Measurements from ENCODE around the gene LRRC28.

Gene LRRC28

GRCh38 chr15:99421758-99422157, 170.5 kb downstream of the LRRC28 start:
- Mint-ChIP-seq H3K4me3 (no peak overlapping the region), H3K27ac (no peak overlapping the region), H3K4me1 (peaks cover 50% of the 10 kb centered on the region)

GRCh38 chr15:99423186-99424130, 172.2 kb downstream of the LRRC28 start:
- Mint-ChIP-seq H3K27ac (peak overlapping the region; percentile 17), H3K9me3 (peaks cover 2% of the 10 kb centered on the region), H3K4me3 (no peak overlapping the region), H3K27me3 (no peaks in the 10 kb centered on the region), H3K36me3 (no peaks in the 10 kb centered on the region), H3K4me1 (peaks cover 52% of the 10 kb centered on the region)
- ATAC-seq = no peak

More at GRCh38 chr15:99421758-99422157, 170.5 kb downstream of the LRRC28 start:
- no peak for ATAC-seq
- no peaks in the 10 kb centered on the region for H3K36me3 Mint-ChIP-seq
- no peaks in the 10 kb centered on the region for H3K27me3 Mint-ChIP-seq
- peaks cover 2% of the 10 kb centered on the region for H3K9me3 Mint-ChIP-seq

- no peaks in the 10 kb centered on the region for H3K27me3 Mint-ChIP-seq
- peak overlapping the region; percentile 83 for H3K27ac Mint-ChIP-seq
- no peaks in the 10 kb centered on the region for H3K9me3 Mint-ChIP-seq
- ATAC-seq = no peak
- peaks cover 52% of the 10 kb centered on the region for H3K4me1 Mint-ChIP-seq
- H3K4me3 Mint-ChIP-seq = no peak overlapping the region
- H3K36me3 Mint-ChIP-seq = no peaks in the 10 kb centered on the region
These were observed 172.9 kb downstream of the LRRC28 start for GRCh38 chr15:99424131-99424571.

GRCh38 chr15:99424978-99425656, 173.8 kb downstream of the LRRC28 start:
- peaks cover 55% of the 10 kb centered on the region for H3K4me1 Mint-ChIP-seq
- no peaks in the 10 kb centered on the region for H3K36me3 Mint-ChIP-seq
- peak; percentile 81 for ATAC-seq
- H3K4me3 Mint-ChIP-seq = no peak overlapping the region
- H3K9me3 Mint-ChIP-seq = no peaks in the 10 kb centered on the region
- H3K27ac Mint-ChIP-seq = peak overlapping the region; percentile 83
- H3K27me3 Mint-ChIP-seq = no peaks in the 10 kb centered on the region

- Mint-ChIP-seq H3K4me3 (no peak overlapping the region), H3K9me3 (no peaks in the 10 kb centered on the region), H3K27ac (peak overlapping the region; percentile 83), H3K4me1 (peaks cover 56% of the 10 kb centered on the region), H3K36me3 (no peaks in the 10 kb centered on the region), H3K27me3 (no peaks in the 10 kb centered on the region)
- ATAC-seq = no peak
These were observed 174.5 kb downstream of the LRRC28 start for GRCh38 chr15:99425657-99426301.

GRCh38 chr15:99426431-99427105, 175.3 kb downstream of the LRRC28 start:
- Mint-ChIP-seq H3K27me3 (no peaks in the 10 kb centered on the region), H3K27ac (peak overlapping the region; percentile 83), H3K36me3 (no peaks in the 10 kb centered on the region), H3K4me3 (no peak overlapping the region), H3K4me1 (peaks cover 55% of the 10 kb centered on the region), H3K9me3 (no peaks in the 10 kb centered on the region)
- ATAC-seq = no peak

GRCh38 chr15:99427210-99427609, 175.9 kb downstream of the LRRC28 start:
- no peaks in the 10 kb centered on the region for H3K27me3 Mint-ChIP-seq

GRCh38 chr15:99427668-99428361, 176.5 kb downstream of the LRRC28 start:
- H3K27ac Mint-ChIP-seq = no peak overlapping the region
- no peaks in the 10 kb centered on the region for H3K9me3 Mint-ChIP-seq
- no peak for ATAC-seq
- no peaks in the 10 kb centered on the region for H3K36me3 Mint-ChIP-seq
- H3K4me3 Mint-ChIP-seq = no peak overlapping the region
- H3K4me1 Mint-ChIP-seq = peaks cover 61% of the 10 kb centered on the region
- H3K27me3 Mint-ChIP-seq = no peaks in the 10 kb centered on the region

More at GRCh38 chr15:99427210-99427609, 175.9 kb downstream of the LRRC28 start:
- no peak for ATAC-seq
- Mint-ChIP-seq H3K4me3 (no peak overlapping the region), H3K4me1 (peaks cover 60% of the 10 kb centered on the region), H3K9me3 (no peaks in the 10 kb centered on the region), H3K27ac (no peak overlapping the region), H3K36me3 (no peaks in the 10 kb centered on the region)

GRCh38 chr15:99429681-99430081, 178.4 kb downstream of the LRRC28 start:
- no peak for ATAC-seq
- no peaks in the 10 kb centered on the region for H3K9me3 Mint-ChIP-seq
- no peaks in the 10 kb centered on the region for H3K36me3 Mint-ChIP-seq
- no peak overlapping the region for H3K27ac Mint-ChIP-seq
- H3K4me3 Mint-ChIP-seq = no peak overlapping the region
- H3K4me1 Mint-ChIP-seq = peaks cover 66% of the 10 kb centered on the region
- no peaks in the 10 kb centered on the region for H3K27me3 Mint-ChIP-seq

GRCh38 chr15:99430881-99431401, 179.7 kb downstream of the LRRC28 start:
- no peaks in the 10 kb centered on the region for H3K9me3 Mint-ChIP-seq
- peaks cover 67% of the 10 kb centered on the region for H3K4me1 Mint-ChIP-seq
- no peak overlapping the region for H3K4me3 Mint-ChIP-seq
- peak overlapping the region; percentile 91 for H3K27ac Mint-ChIP-seq
- ATAC-seq = no peak
- H3K36me3 Mint-ChIP-seq = no peaks in the 10 kb centered on the region
- no peaks in the 10 kb centered on the region for H3K27me3 Mint-ChIP-seq

- Mint-ChIP-seq H3K27ac (peak overlapping the region; percentile 91), H3K9me3 (no peaks in the 10 kb centered on the region), H3K4me3 (no peak overlapping the region), H3K4me1 (peaks cover 67% of the 10 kb centered on the region), H3K36me3 (no peaks in the 10 kb centered on the region), H3K27me3 (no peaks in the 10 kb centered on the region)
- ATAC-seq = no peak
These were observed 180.4 kb downstream of the LRRC28 start for GRCh38 chr15:99431661-99432091.

GRCh38 chr15:99432271-99433025, 181.2 kb downstream of the LRRC28 start:
- Mint-ChIP-seq H3K4me3 (no peak overlapping the region), H3K27ac (peak overlapping the region; percentile 91), H3K36me3 (no peaks in the 10 kb centered on the region), H3K27me3 (no peaks in the 10 kb centered on the region), H3K4me1 (peaks cover 65% of the 10 kb centered on the region), H3K9me3 (no peaks in the 10 kb centered on the region)
- ATAC-seq = no peak

- Mint-ChIP-seq H3K4me3 (no peak overlapping the region), H3K36me3 (no peaks in the 10 kb centered on the region), H3K9me3 (no peaks in the 10 kb centered on the region), H3K27ac (peak overlapping the region; percentile 91), H3K4me1 (peaks cover 65% of the 10 kb centered on the region), H3K27me3 (no peaks in the 10 kb centered on the region)
- peak; percentile 60 for ATAC-seq
These were observed 181.9 kb downstream of the LRRC28 start for GRCh38 chr15:99433026-99433756.
